Measurements from ENCODE around the gene TBC1D20.
"Not testable (repeated sequence)": the region's sequence is repeated elsewhere in the genome, so short reads cannot be mapped to it uniquely, and the experiment has no call there.

TBC1D20 gene

GRCh38 chr20:462199-462991 lies at the start of gene TBC1D20:
TSS of gene TBC1D20 (minus strand) at chr20:462533. CDS start at chr20:462405, 128 bp downstream.
- DNase-seq (ENCODE audit: low read depth), result peak; percentile 76

- DNase-seq (ENCODE audit: low read depth), result not testable (repeated sequence)
Observed at GRCh38 chr20:510328-511057, 48.2 kb upstream of the TBC1D20 start.

GRCh38 chr20:508364-508787 lies 46.0 kb upstream of the TBC1D20 start:
- not testable (repeated sequence) for DNase-seq (ENCODE audit: low read depth)

GRCh38 chr20:507761-508332 lies 45.5 kb upstream of the TBC1D20 start:
- no peak for DNase-seq (ENCODE audit: low read depth)

GRCh38 chr20:507006-507758 lies 44.8 kb upstream of the TBC1D20 start:
- no peak for DNase-seq (ENCODE audit: low read depth)

GRCh38 chr20:504632-505075 lies 42.3 kb upstream of the TBC1D20 start:
- no peak for DNase-seq (ENCODE audit: low read depth)

- DNase-seq (ENCODE audit: low read depth), result no peak
Observed at GRCh38 chr20:503048-503737, 40.9 kb upstream of the TBC1D20 start.

- no peak for DNase-seq (ENCODE audit: low read depth)
Observed at GRCh38 chr20:497979-498378, 35.6 kb upstream of the TBC1D20 start.

- DNase-seq (ENCODE audit: low read depth), result no peak
Observed at GRCh38 chr20:496126-496696, 33.9 kb upstream of the TBC1D20 start.

GRCh38 chr20:492159-492558 lies 29.8 kb upstream of the TBC1D20 start:
- DNase-seq (ENCODE audit: low read depth), result no peak

GRCh38 chr20:487655-488054 lies 25.3 kb upstream of the TBC1D20 start:
- no peak for DNase-seq (ENCODE audit: low read depth)

GRCh38 chr20:483815-484644 lies 21.7 kb upstream of the TBC1D20 start:
- DNase-seq (ENCODE audit: low read depth), result no peak

- no peak for DNase-seq (ENCODE audit: low read depth)
Observed at GRCh38 chr20:481167-481566, 18.8 kb upstream of the TBC1D20 start.

- DNase-seq (ENCODE audit: low read depth), result no peak
Observed at GRCh38 chr20:480044-480443, 17.7 kb upstream of the TBC1D20 start.

- no peak for DNase-seq (ENCODE audit: low read depth)
Observed at GRCh38 chr20:479487-479886, 17.2 kb upstream of the TBC1D20 start.

GRCh38 chr20:478949-479429 lies 16.7 kb upstream of the TBC1D20 start:
- no peak for DNase-seq (ENCODE audit: low read depth)

GRCh38 chr20:478010-478948 lies 15.9 kb upstream of the TBC1D20 start:
- no peak for DNase-seq (ENCODE audit: low read depth)

- DNase-seq (ENCODE audit: low read depth), result not testable (repeated sequence)
Observed at GRCh38 chr20:476561-477249, 14.4 kb upstream of the TBC1D20 start.
